H1 (cell line): Measurements from ENCODE around the gene NTN4. TPM values are rescaled to one million over a fixed set of nuclear protein-coding genes. Genes with fewer than 3 reads are reported as not detected.

Experiments used
- CTCF ChIA-PET: fragments of 300-600 bp; sonication (Branson Sonifier 250); formaldehyde crosslinking; loops from one replicate; lab custom pipeline; 2021; ENCODE audit not compliant: partially characterized antibody; lab: Charles Lee
- POLR2A ChIA-PET: fragments of 300-600 bp; sonication (Branson Sonifier 250); formaldehyde crosslinking; loops from one replicate; lab custom pipeline; 2021; ENCODE audit warnings: inconsistent platforms; ENCODE audit not compliant: partially characterized antibody; lab: Charles Lee
- DNase-seq, 2 experiments: peaks; one replicate each; pipeline versions ENCODE4 v3.0.0 to v3.0.0-alpha.2; 2010 to 2022; ENCODE audit warnings: low spot score in 2 of 2, low read depth in 1 of 2, mixed read lengths in 1 of 2
- FAIRE-seq: peaks from 2 replicates; lab custom pipeline; 2011; peaks lifted over from hg19 to GRCh38; lab: Jason Lieb, UNC
- H2AFZ ChIP-seq: 2 replicates; pipeline ENCODE4 v1.8.1; 2012; ENCODE audit warnings: low read length, inconsistent platforms
- H2AK5ac ChIP-seq: 2 replicates; pipeline ENCODE4 v1.6.1; 2013; ENCODE audit warnings: low read depth, low read length
- H2BK120ac ChIP-seq: replicated peaks from 2 replicates; pipeline ENCODE3; 2013; ENCODE audit warnings: low read depth, low read length, inconsistent platforms
- H2BK12ac ChIP-seq: 2 replicates; pipeline ENCODE4 v1.6.1; 2013; ENCODE audit warnings: low read depth, low read length
- H2BK15ac ChIP-seq: 2 replicates; pipeline ENCODE4 v1.6.1; 2013; ENCODE audit warnings: low read length
- H2BK20ac ChIP-seq: 2 replicates; pipeline ENCODE4 v1.6.1; 2013; ENCODE audit warnings: low read length
- H2BK5ac ChIP-seq: 2 replicates; pipeline ENCODE4 v1.6.1; 2013; ENCODE audit warnings: low read depth, low read length
- H3K14ac ChIP-seq: 2 replicates; pipeline ENCODE4 v1.6.1; 2013; ENCODE audit warnings: inconsistent platforms; ENCODE audit not compliant: insufficient read length
- H3K18ac ChIP-seq: 2 replicates; pipeline ENCODE4 v1.6.1; 2013; ENCODE audit warnings: low read length; ENCODE audit errors: extremely low read depth
- H3K23ac ChIP-seq: 2 replicates; pipeline ENCODE4 v1.6.1; 2013; ENCODE audit warnings: inconsistent platforms; ENCODE audit not compliant: insufficient read length
- H3K23me2 ChIP-seq: 2 replicates; pipeline ENCODE4 v1.6.1; 2013; ENCODE audit warnings: low read depth, low read length
- H3K27ac ChIP-seq: 2 replicates; pipeline ENCODE4 v1.6.1; 2011; ENCODE audit warnings: low read depth, low read length, inconsistent platforms
- H3K27me3 ChIP-seq, 4 experiments: replicated peaks in 1 of 4; 1 replicate in 1 of 4; 2 replicates in 3 of 4; pipeline versions ENCODE4 v1.6.1 to v1.8.1; 2011 to 2013; ENCODE audit warnings: low read length in 3 of 4, mild to moderate bottlenecking in 3 of 4, inconsistent platforms in 2 of 4, mixed read lengths in 2 of 4, moderate library complexity in 1 of 4; ENCODE audit not compliant: control insufficient read depth in 3 of 4, insufficient read depth in 3 of 4; ENCODE audit errors: extremely low read depth in 1 of 4
- H3K36me3 ChIP-seq, 4 experiments: 2 replicates each; pipeline versions ENCODE4 v1.6.1 to v1.8.1; 2011 to 2013; ENCODE audit warnings: mild to moderate bottlenecking in 4 of 4, low read length in 3 of 4, moderate library complexity in 2 of 4, control low read depth in 1 of 4, inconsistent platforms in 1 of 4; ENCODE audit not compliant: insufficient read depth in 4 of 4, control insufficient read depth in 2 of 4
- H3K4ac ChIP-seq: replicated peaks from 2 replicates; pipeline ENCODE3; 2013; ENCODE audit warnings: low read length, low read depth, mixed read lengths, inconsistent platforms; ENCODE audit not compliant: insufficient read length
- H3K4me1 ChIP-seq, 4 experiments: replicated peaks in 1 of 4; 1 replicate in 1 of 4; 2 replicates in 3 of 4; pipeline versions ENCODE4 v1.6.1 to v1.8.1; 2011 to 2013; ENCODE audit warnings: low read length in 3 of 4, inconsistent platforms in 2 of 4, mixed read lengths in 1 of 4; ENCODE audit not compliant: insufficient read depth in 4 of 4, control insufficient read depth in 3 of 4
- H3K4me2 ChIP-seq, 2 experiments: 2 replicates each; pipeline versions ENCODE4 v1.6.1 to v1.8.1; 2011 to 2013; ENCODE audit warnings: low read depth in 2 of 2, low read length in 2 of 2, control low read depth in 1 of 2, inconsistent platforms in 1 of 2, mild to moderate bottlenecking in 1 of 2; ENCODE audit not compliant: insufficient read depth in 1 of 2
- H3K4me3 ChIP-seq, 4 experiments: fragments of 200-600, 300-600 bp in 1 of 4; sonication (generic), shearing (Covaris generic), sonication (Bioruptor Twin) in 1 of 4; 2 replicates each; pipeline versions ENCODE4 v1.5.1 to v1.8.1; 2011 to 2016; ENCODE audit warnings: low read length in 4 of 4, low read depth in 3 of 4, control low read depth in 2 of 4, inconsistent platforms in 2 of 4, mild to moderate bottlenecking in 2 of 4, mixed read lengths in 1 of 4, moderate library complexity in 1 of 4; ENCODE audit not compliant: insufficient read depth in 2 of 4; ENCODE audit errors: extremely low read depth in 1 of 4
- H3K56ac ChIP-seq: replicated peaks from 2 replicates; pipeline ENCODE3; 2013; ENCODE audit warnings: low read depth, mild to moderate bottlenecking, mixed read lengths, low read length, inconsistent platforms; ENCODE audit not compliant: insufficient read length
- H3K79me1 ChIP-seq: 2 replicates; pipeline ENCODE4 v1.6.1; 2013; ENCODE audit warnings: low read depth, low read length, control low read depth
- H3K79me2 ChIP-seq, 2 experiments: 2 replicates each; pipeline versions ENCODE4 v1.6.1 to v1.8.1; 2012 to 2013; ENCODE audit warnings: low read length in 2 of 2, mild to moderate bottlenecking in 2 of 2, inconsistent platforms in 1 of 2; ENCODE audit not compliant: insufficient read depth in 2 of 2, control insufficient read depth in 1 of 2
- H3K9ac ChIP-seq, 4 experiments: replicated peaks in 1 of 4; 1 replicate in 1 of 4; 2 replicates in 3 of 4; pipeline versions ENCODE4 v1.6.1 to v1.8.1; 2011 to 2013; ENCODE audit warnings: low read depth in 3 of 4, low read length in 3 of 4, control low read depth in 2 of 4, mild to moderate bottlenecking in 2 of 4, moderate library complexity in 2 of 4, inconsistent platforms in 1 of 4; ENCODE audit errors: extremely low read depth in 1 of 4
- H3K9me3 ChIP-seq, 2 experiments: 2 replicates each; pipeline versions ENCODE4 v1.6.1 to v1.8.1; 2012 to 2013; ENCODE audit warnings: mild to moderate bottlenecking in 2 of 2, moderate library complexity in 2 of 2, control low read depth in 1 of 2, inconsistent platforms in 1 of 2, low read depth in 1 of 2, low read length in 1 of 2, mixed read lengths in 1 of 2; ENCODE audit not compliant: insufficient read depth in 2 of 2
- H4K20me1 ChIP-seq, 2 experiments: replicated peaks in 1 of 2; 2 replicates each; pipeline versions ENCODE3 to v1.8.1; 2011 to 2013; ENCODE audit warnings: inconsistent platforms in 2 of 2, low read length in 2 of 2, mild to moderate bottlenecking in 1 of 2; ENCODE audit not compliant: insufficient read depth in 2 of 2, control insufficient read depth in 1 of 2
- H4K5ac ChIP-seq: 2 replicates; pipeline ENCODE4 v1.6.1; 2013; ENCODE audit warnings: low read length, low read depth, mixed read lengths, inconsistent platforms; ENCODE audit not compliant: insufficient read length
- H4K8ac ChIP-seq: 2 replicates; pipeline ENCODE4 v1.8.0; 2013; ENCODE audit warnings: mild to moderate bottlenecking, moderate library complexity, low read length, inconsistent platforms; ENCODE audit not compliant: insufficient read depth; ENCODE audit errors: extremely low read depth
- H4K91ac ChIP-seq: replicated peaks from 2 replicates; pipeline ENCODE3; 2013; ENCODE audit warnings: low read length, mixed read lengths, inconsistent platforms; ENCODE audit not compliant: insufficient read length
- CHD1 ChIP-seq: IDR thresholded peaks from 2 replicates; pipeline ENCODE4 v1.6.1; 2012; ENCODE audit warnings: low read depth, low read length, improper control_type of control experiment
- CREB1 ChIP-seq: IDR thresholded peaks from 2 replicates; pipeline ENCODE4 v1.6.1; 2012; ENCODE audit warnings: inconsistent platforms
- GABPA ChIP-seq: IDR thresholded peaks from 2 replicates; pipeline ENCODE4 v1.6.1; 2011; ENCODE audit warnings: mild to moderate bottlenecking, low read length, moderate library complexity, borderline replicate concordance; ENCODE audit not compliant: insufficient read depth
- HDAC2 ChIP-seq, 2 experiments: fragments of 300-600 bp in 1 of 2; sonication (generic) in 1 of 2; IDR thresholded peaks; 2 replicates each; pipeline ENCODE4 v1.6.1; 2011 to 2012; ENCODE audit warnings: low read depth in 2 of 2, low read length in 2 of 2, mild to moderate bottlenecking in 2 of 2, moderate library complexity in 2 of 2, borderline replicate concordance in 1 of 2, inconsistent platforms in 1 of 2
- KDM1A ChIP-seq: fragments of 200-600, 300-600 bp; sonication (generic); IDR thresholded peaks from 2 replicates; pipeline ENCODE4 v1.7.1; 2016; ENCODE audit warnings: mild to moderate bottlenecking, low read length, borderline replicate concordance
- PHF8 ChIP-seq: fragments of 200-600 bp; sonication (generic); conservative IDR thresholded peaks from 2 replicates; pipeline ENCODE4 v1.7.1; 2012; ENCODE audit warnings: low read depth, mild to moderate bottlenecking, inconsistent platforms, low read length, moderate library complexity
- RBBP5 ChIP-seq: IDR thresholded peaks from 2 replicates; pipeline ENCODE4 v1.7.1; 2012; ENCODE audit warnings: low read depth, mild to moderate bottlenecking, inconsistent platforms, low read length, moderate library complexity, borderline replicate concordance
- RFX5 ChIP-seq: IDR thresholded peaks from 2 replicates; pipeline ENCODE4 v1.6.1; 2011; ENCODE audit warnings: low read depth, low read length, improper control_type of control experiment, borderline replicate concordance
- SRF ChIP-seq: IDR thresholded peaks from 2 replicates; pipeline ENCODE4 v1.6.1; 2011; ENCODE audit warnings: mild to moderate bottlenecking, low read depth, low read length, moderate library complexity
- TCF12 ChIP-seq: IDR thresholded peaks from 2 replicates; pipeline ENCODE4 v1.6.1; 2011; ENCODE audit warnings: low read depth, mild to moderate bottlenecking, low read length
- YY1 ChIP-seq: IDR thresholded peaks from 2 replicates; pipeline ENCODE4 v1.6.1; 2011; ENCODE audit warnings: low read depth, mild to moderate bottlenecking, low read length
- WGBS, 2 experiments: shearing (Covaris generic) in 1 of 2; methylation state at CpG; one replicate each; pipeline versions ENCODE4 v1.1.6 to v1.1.7; 2013 to 2015; ENCODE audit warnings: low lambda C conversion rate in 2 of 2, mixed read lengths in 2 of 2, inconsistent platforms in 1 of 2, low coverage in 1 of 2, missing lambda C conversion rate in 1 of 2; ENCODE audit not compliant: insufficient replicate concordance in 2 of 2, insufficient coverage in 1 of 2, insufficient read length in 1 of 2; ENCODE audit errors: extremely low coverage in 1 of 2, missing lambda C conversion rate in 1 of 2; 5-methylcytosine and 5-hydroxymethylcytosine counted together
- polyA plus RNA-seq, 7 experiments: library from polyadenylated mRNA; depleted of rRNA in 3 of 7; stranded (reverse) in 5 of 7; unstranded in 2 of 7; fragments of >200 nt in 5 of 7; fragments of 200-250 nt in 2 of 7; gene quantifications; 1 replicate in 5 of 7; 2 replicates in 1 of 7; 4 replicates in 1 of 7; pipeline versions ENCODE4 v1.2.1 to v1.2.3, GENCODE V29; 2011 to 2013; ENCODE audit warnings: missing spikeins in 2 of 7, mixed read lengths in 2 of 7
- total RNA-seq: library from RNA; stranded (reverse); fragmentation: NEBNext Ultra II Directional; extraction: Animal tissue kit (Norgen Biotek cat#: 25700); gene quantifications from 2 replicates; pipeline ENCODE4 v1.2.1, GENCODE V29; 2021

NTN4 gene
- total and polyA plus RNA-seq, 2 of the 8 experiments (the other 6 are each of a cell fraction or from before 2014, with no cell fraction given), result 0.74 to 1.3 TPM

DNA sequence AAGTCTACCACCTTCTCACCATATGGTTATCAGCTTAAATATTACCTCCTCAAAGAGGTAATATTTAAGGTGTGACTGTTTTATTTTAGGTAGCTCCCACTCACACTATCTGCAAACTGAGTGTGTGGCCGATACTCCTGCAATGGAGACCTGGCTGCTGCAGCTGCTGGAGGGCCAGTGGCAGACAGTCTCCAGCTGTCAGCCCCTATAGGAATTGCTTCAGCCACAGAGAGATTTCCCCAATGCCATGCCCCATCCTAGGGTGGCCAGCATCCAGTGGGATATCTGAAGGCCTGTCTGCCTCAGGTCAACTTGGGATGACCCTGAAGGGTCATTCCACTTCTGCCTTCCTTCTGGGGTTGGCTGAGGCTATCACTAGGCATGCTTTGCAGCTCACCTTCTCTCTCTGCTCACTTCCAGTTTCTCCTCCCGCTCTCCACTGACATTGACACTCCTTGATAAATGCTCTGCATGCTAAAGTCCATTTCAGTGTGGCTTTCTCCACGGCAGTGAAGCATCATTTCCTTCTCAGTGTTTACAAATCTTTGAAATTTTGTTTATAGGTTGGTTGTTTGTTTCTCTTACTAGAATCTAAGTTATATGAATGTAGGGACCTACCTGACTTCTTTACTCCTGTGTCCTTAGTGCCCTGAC lies 149.1 kb downstream of the NTN4 start:
- H3K9ac ChIP-seq, result no peak overlapping the region
- no peaks in the 10 kb centered on the region for H3K27me3 ChIP-seq
- H3K36me3 ChIP-seq, result no peaks in the 10 kb centered on the region
- no peaks in the 10 kb centered on the region for H3K4me1 ChIP-seq
- H3K9me3 ChIP-seq, result no peaks in the 10 kb centered on the region
- ChIA-PET POLR2A (no interaction called here), CTCF (interaction anchor here (1.3 kb wide), 1 partner anchor 12 kb away, joined by 4 read pairs; no protein-coding TSS in a partner anchor)
- no peaks in the 10 kb centered on the region for H3K79me2 ChIP-seq
- no peak overlapping the region for H2AFZ ChIP-seq
- H4K91ac ChIP-seq, result no peak overlapping the region
- no peaks in the 10 kb centered on the region for H4K20me1 ChIP-seq
- TF ChIP-seq RFX5 (no peak), CREB1 (no peak), PHF8 (no peak), GABPA (no peak), CHD1 (no peak), SRF (no peak), RBBP5 (no peak), KDM1A (no peak), TCF12 (no peak), YY1 (no peak), HDAC2 (IDR thresholded peaks at IDR 0.05; ENCODE audit: borderline replicate concordance in 1 of 2, low read depth in 2 of 2, low read length in 2 of 2) (no peak)
- no peaks in the 10 kb centered on the region for H3K79me1 ChIP-seq
- H2BK5ac ChIP-seq, result no peak overlapping the region
- H4K5ac ChIP-seq, result no peak overlapping the region
- no peak overlapping the region for H3K4me2 ChIP-seq
- no peak overlapping the region for H3K18ac ChIP-seq
- DNase-seq, result no peak
- no peak overlapping the region for H2AK5ac ChIP-seq
- H3K23me2 ChIP-seq, result no peaks in the 10 kb centered on the region
- H3K56ac ChIP-seq, result no peak overlapping the region
- no peak overlapping the region for H2BK120ac ChIP-seq
- no peak overlapping the region for H2BK20ac ChIP-seq
- no peak overlapping the region for H3K4ac ChIP-seq
- H3K23ac ChIP-seq, result no peak overlapping the region
- H3K4me3 ChIP-seq, result no peak overlapping the region
- H3K14ac ChIP-seq, result no peak overlapping the region
- FAIRE-seq, result no peak
- no peak overlapping the region for H2BK15ac ChIP-seq
- H2BK12ac ChIP-seq, result no peak overlapping the region
- H4K8ac ChIP-seq, result no peak overlapping the region
- no peak overlapping the region for H3K27ac ChIP-seq
- 76% methylated on average over 3 of the region's 3 CpGs; no CpG with 5 or more reads in 1 of the 2 experiments for WGBS, 2 experiments
